Heart left ventricle (tissue), 16 donors: Measurements from ENCODE around the gene RGS9. TPM values are rescaled to one million over a fixed set of nuclear protein-coding genes. Genes with fewer than 3 reads are reported as not detected.

Source experiments
- ATAC-seq, 4 donors: fragments of 200-7000 bp; cut with Tn5 transposase; one replicate each; pipeline ENCODE4 v1.9.1; 2020 to 2022; ENCODE audit warnings: moderate library complexity in 4 of 4, mild to moderate bottlenecking in 3 of 4, moderate number of reproducible peaks in 1 of 4
- DNase-seq, 5 donors: peaks; one replicate each; pipeline ENCODE4 v3.0.0-alpha.2; 2020
- H3K27ac ChIP-seq, 12 donors: fragments of 200-600 bp; sonication (generic) in 4 of 12; one replicate each; pipeline versions ENCODE4 v1.5.0 to v1.8.0; 2016 to 2022; ENCODE audit warnings: mild to moderate bottlenecking in 2 of 12
- H3K27me3 ChIP-seq, 9 donors: fragments of 200-600 bp; sonication (generic) in 2 of 9; one replicate each; pipeline versions ENCODE4 v1.5.1 to v1.8.0; 2016 to 2022; ENCODE audit warnings: mild to moderate bottlenecking in 3 of 9
- H3K36me3 ChIP-seq, 9 donors: fragments of 200-600 bp; sonication (generic) in 2 of 9; one replicate each; pipeline versions ENCODE4 v1.5.0 to v1.8.0; 2018 to 2022; ENCODE audit warnings: mild to moderate bottlenecking in 2 of 9
- H3K4me1 ChIP-seq, 12 donors: fragments of 200-600 bp; sonication (generic) in 4 of 12; one replicate each; pipeline versions ENCODE4 v1.5.0 to v1.8.0; 2016 to 2022; ENCODE audit warnings: mild to moderate bottlenecking in 3 of 12
- H3K4me3 ChIP-seq, 12 donors: fragments of 200-600 bp; sonication (generic) in 4 of 12; one replicate each; pipeline versions ENCODE4 v1.5.0 to v1.8.0; 2017 to 2022; ENCODE audit warnings: mild to moderate bottlenecking in 9 of 12, moderate library complexity in 4 of 12
- H3K9me3 ChIP-seq, 12 donors: fragments of 200-600 bp; sonication (generic) in 4 of 12; one replicate each; pipeline versions ENCODE4 v1.5.0 to v1.8.0; 2016 to 2022; ENCODE audit warnings: mild to moderate bottlenecking in 1 of 12
- POLR2A ChIP-seq, 2 donors: fragments of 450-650 bp; IDR thresholded peaks; one replicate each; pipeline ENCODE4 v1.6.1; 2017; ENCODE audit warnings: antibody characterized with exemption in 2 of 2, mild to moderate bottlenecking in 2 of 2, moderate library complexity in 2 of 2
- WGBS, 4 donors: extraction: QIAGEN DNeasy Blood & Tissue Kit in 2 of 4; methylation state at CpG; one replicate each; pipeline versions ENCODE4 v1.1.5 to v1.1.7; 2013 to 2018; 5-methylcytosine and 5-hydroxymethylcytosine counted together
- intact Hi-C, 10 donors: fragments of 100-400 bp; cut with DNase I; formaldehyde crosslinking; loops; one replicate each; pipeline versions ENCODE4 v1.11.1 to v1.14.2; 2022
- polyA plus RNA-seq, 2 donors: library from polyadenylated mRNA; stranded (reverse); fragments of 200-250 nt; gene quantifications; one replicate each; pipeline ENCODE4 v1.2.3, GENCODE V29; 2013
- total RNA-seq, 9 donors: library from RNA; depleted of rRNA in 2 of 9; stranded (reverse); fragments of >200 nt in 2 of 9; fragmentation: NEBNext Ultra II Directional in 3 of 9; extraction: Animal tissue kit (Norgen Biotek cat#: 25700) in 3 of 9; gene quantifications; one replicate each; pipeline versions ENCODE4 v1.1.0 to v1.2.4, GENCODE V29; 2016 to 2023
- TF ChIP-seq, protein P1 (sequence below), 12 donors: fragments of 200-600 bp; sonication (generic) in 4 of 12; IDR thresholded peaks; one replicate each; pipeline versions ENCODE4 v1.5.0 to v1.8.0; 2018 to 2022; ENCODE audit warnings: antibody characterized with exemption in 12 of 12, mild to moderate bottlenecking in 5 of 12
- donor health status: ischemic (EF 13 %, LVEDD 7.1; RV severe dilation, severe dysfunction).
- donor health status: healthy with polysubstance abuse.
- donor health status: DM: no; HTN: yes; CAD: no.
- donor health status: DM: no; HTN: no; CAD: no.
- donor health status: ischemic (EF 25% LVEDD 6.9; RV normal size, moderate dysfunction).
- donor health status: ischemic (EF 25% LVEDD 5.7; RV mildly dilated, moderate dysfunction).
- donor health status: healthy.
- donor health status: DM: yes; HTN: yes; CAD: no.
- donor health status: ischemic (EF 35%, LVEDD 5.7; RV mildly dilated, moderate dysfunction).
- donor health status: nonischemic (EF 11% LVEDD 7.7; RV severe dilation, severe dysfunction).
- donor health status: DM: yes; HTN: yes; CAD: no.
- donor health status: PGD.
- donor health status: ischemic (EF 29% LVEDD 5.4; RV normal size, mild dysfunction).
- donor health status: nonischemic (EF 23%, LVEDD 6.1; RV moderate dilation, normal function).

The RGS9 gene
- total and polyA plus RNA-seq, 11 donors = 0.68 to 5.1 (median 1.4) TPM

DNA sequence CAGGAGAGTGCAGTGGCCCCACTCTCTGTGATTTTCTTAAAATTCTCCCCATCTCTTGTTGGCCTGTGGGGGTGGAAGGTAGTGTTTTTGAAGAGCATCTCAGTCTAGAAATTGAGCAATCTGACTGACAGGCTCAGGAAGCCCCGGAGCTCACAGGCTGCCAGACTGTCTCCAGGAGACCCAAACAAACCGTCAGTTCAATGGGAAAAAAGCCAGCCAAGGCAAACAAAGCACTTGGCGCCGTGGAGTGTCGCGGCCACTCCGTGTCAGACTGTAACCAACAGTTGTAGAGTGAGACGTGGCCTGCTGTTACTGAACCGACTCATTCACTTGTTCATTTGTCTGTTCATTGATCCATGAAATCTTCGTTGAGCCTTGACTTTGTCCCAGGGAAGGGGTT is 33.7 kb downstream of the RGS9 start:
- DNase-seq (peak in 3 of 5 donors; percentile 17 to 59 (median 56)), ATAC-seq (peak; percentile 66 to 84 (median 80))
- Histone ChIP-seq H3K4me3 (no peak overlapping the region), H3K27ac (no peak overlapping the region), H3K36me3 (no peaks in the 10 kb centered on the region), H3K27me3 (peaks cover 0 to 7% (median 0%) of the 10 kb centered on the region in 9 donors), H3K9me3 (no peaks in the 10 kb centered on the region), H3K4me1 (peaks cover 0 to 17% (median 2%) of the 10 kb centered on the region in 12 donors)
- TF ChIP-seq POLR2A (IDR thresholded peaks at IDR 0.05) = no peak
- TF ChIP-seq, protein P1, sequence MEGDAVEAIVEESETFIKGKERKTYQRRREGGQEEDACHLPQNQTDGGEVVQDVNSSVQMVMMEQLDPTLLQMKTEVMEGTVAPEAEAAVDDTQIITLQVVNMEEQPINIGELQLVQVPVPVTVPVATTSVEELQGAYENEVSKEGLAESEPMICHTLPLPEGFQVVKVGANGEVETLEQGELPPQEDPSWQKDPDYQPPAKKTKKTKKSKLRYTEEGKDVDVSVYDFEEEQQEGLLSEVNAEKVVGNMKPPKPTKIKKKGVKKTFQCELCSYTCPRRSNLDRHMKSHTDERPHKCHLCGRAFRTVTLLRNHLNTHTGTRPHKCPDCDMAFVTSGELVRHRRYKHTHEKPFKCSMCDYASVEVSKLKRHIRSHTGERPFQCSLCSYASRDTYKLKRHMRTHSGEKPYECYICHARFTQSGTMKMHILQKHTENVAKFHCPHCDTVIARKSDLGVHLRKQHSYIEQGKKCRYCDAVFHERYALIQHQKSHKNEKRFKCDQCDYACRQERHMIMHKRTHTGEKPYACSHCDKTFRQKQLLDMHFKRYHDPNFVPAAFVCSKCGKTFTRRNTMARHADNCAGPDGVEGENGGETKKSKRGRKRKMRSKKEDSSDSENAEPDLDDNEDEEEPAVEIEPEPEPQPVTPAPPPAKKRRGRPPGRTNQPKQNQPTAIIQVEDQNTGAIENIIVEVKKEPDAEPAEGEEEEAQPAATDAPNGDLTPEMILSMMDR (IDR thresholded peaks at IDR 0.05) = no peak
- intact Hi-C loops = no loop called here
- WGBS, 4 donors = 35 to 57% (median 51%) methylated on average over 10 of the region's 10 CpGs

DNA sequence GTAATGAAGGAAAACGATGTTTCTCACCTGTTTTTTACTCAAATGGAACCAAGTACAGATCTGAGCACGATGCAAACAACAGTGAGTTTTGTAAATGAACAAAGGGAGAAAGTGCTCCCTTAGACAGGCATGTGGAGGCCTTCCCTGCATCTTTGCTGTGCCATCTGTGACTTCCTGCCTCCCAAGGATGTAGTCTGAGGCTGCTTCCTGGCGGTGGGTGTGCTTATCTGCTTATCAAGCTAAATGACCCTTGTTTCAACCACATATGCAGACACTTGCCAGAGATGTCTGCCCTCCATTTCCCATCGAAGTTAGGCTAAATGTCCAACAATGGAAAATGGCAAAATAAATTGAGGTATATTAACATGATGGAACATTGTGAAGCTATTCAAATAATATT is 34.6 kb downstream of the RGS9 start:
- no peak for ATAC-seq
- TF ChIP-seq, protein P1 (IDR thresholded peaks at IDR 0.05) = no peak
- TF ChIP-seq POLR2A (IDR thresholded peaks at IDR 0.05) = no peak
- Histone ChIP-seq H3K36me3 (no peaks in the 10 kb centered on the region), H3K27me3 (peaks cover 0 to 7% (median 0%) of the 10 kb centered on the region in 9 donors), H3K4me3 (no peak overlapping the region), H3K27ac (no peak overlapping the region), H3K9me3 (no peaks in the 10 kb centered on the region), H3K4me1 (peaks cover 0 to 17% (median 2%) of the 10 kb centered on the region in 12 donors)
- DNase-seq = no peak
- intact Hi-C loops = no loop called here
- 62 to 72% (median 66%) methylated on average over 4 of the region's 4 CpGs for WGBS, 4 donors

DNA sequence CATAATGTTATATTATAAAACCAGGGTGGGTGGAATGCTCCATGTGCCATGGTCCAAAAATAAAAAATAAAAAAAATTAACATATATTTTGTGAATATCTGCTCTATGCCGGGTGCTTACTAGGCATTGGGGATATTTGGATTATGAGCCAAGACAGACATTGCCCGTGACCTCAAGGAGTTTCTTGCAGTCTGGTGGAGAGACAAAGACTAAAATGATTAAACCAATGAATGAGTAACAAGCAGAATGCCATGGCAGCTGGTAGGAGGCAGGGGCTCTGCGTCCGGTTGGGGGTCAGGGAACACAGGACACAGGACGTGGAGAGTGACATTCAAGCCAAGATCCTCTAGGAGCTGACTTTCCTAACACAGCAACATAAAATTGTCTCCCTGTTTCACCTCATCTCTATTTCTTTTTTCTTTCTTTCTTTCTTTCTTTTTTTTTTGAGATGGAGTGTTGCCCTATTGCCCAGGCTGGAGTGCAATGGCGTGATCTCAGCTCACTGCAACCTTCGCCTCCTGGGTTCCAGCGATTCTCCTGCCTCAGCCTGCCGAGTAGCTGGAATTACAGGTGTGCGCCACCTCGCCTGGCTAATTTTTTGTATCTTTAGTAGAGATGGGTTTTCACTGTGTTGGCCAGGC is 35.4 kb downstream of the RGS9 start:
- 92 to 96% (median 94%) methylated on average over 11 of the region's 11 CpGs for WGBS, 4 donors

DNA sequence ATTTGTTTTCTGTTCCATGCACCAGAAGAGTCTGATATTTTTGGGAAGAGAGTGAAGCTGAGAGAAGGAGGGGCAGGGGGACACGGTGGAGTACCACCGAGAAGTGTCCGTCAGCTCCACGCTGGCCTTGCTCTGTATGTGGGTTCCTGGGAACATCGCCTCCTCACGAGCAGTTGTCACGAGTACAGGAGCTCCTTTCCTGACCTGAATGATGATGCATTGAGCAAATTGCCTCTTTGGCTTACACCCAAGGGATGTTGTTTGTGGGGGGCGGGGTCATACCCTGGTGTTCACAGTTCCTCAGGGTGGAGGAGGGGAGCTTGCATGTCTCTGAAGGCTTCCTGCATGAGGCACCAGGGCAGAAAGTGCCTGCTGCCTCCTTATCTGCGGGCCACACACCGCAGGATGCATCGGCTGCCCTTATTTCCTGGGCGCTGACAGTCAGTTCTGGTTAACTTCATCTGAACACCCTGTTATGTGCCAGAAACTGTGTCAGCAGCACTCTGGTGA is 36.2 kb downstream of the RGS9 start:
- Histone ChIP-seq H3K27me3 (peaks cover 0 to 4% (median 0%) of the 10 kb centered on the region in 9 donors), H3K9me3 (no peaks in the 10 kb centered on the region), H3K4me1 (peaks cover 0 to 17% (median 2%) of the 10 kb centered on the region in 12 donors), H3K36me3 (no peaks in the 10 kb centered on the region), H3K27ac (peak overlapping the region in 1 of 12 donors; percentile 39), H3K4me3 (no peak overlapping the region)
- WGBS, 4 donors = 16 to 19% (median 17%) methylated on average over 11 to 12 of the region's 12 CpGs
- TF ChIP-seq, protein P1 (IDR thresholded peaks at IDR 0.05) = no peak
- TF ChIP-seq POLR2A (IDR thresholded peaks at IDR 0.05) = no peak
- ATAC-seq = peak; percentile 56 to 59 (median 58)
- intact Hi-C loops = no loop called here
- peak in 3 of 5 donors; percentile 13 to 31 (median 27) for DNase-seq

More for the DNA sequence above, 35.4 kb downstream of the RGS9 start:
- no peaks in the 10 kb centered on the region for H3K36me3 ChIP-seq
- H3K27ac ChIP-seq = peak overlapping the region in 1 of 12 donors; percentile 12
- no peak overlapping the region for H3K4me3 ChIP-seq
- DNase-seq (no peak), ATAC-seq (no peak)
- TF ChIP-seq, protein P1 (IDR thresholded peaks at IDR 0.05) = no peak
- no peak for TF ChIP-seq POLR2A (IDR thresholded peaks at IDR 0.05)
- H3K27me3 ChIP-seq = peaks cover 0 to 7% (median 0%) of the 10 kb centered on the region in 9 donors
- intact Hi-C loops = no loop called here
- H3K4me1 ChIP-seq = peaks cover 0 to 17% (median 2%) of the 10 kb centered on the region in 12 donors
- H3K9me3 ChIP-seq = no peaks in the 10 kb centered on the region
